HEK293 (cell line): ENCODE data around the gene VSTM4.

ENCODE experiments used
- CTCF ChIA-PET: fragments of 350-600 bp; formaldehyde crosslinking; extraction: SDS; loops from one replicate; lab custom pipeline; 2021; ENCODE audit warnings: antibody characterized with exemption; lab: Yijun Ruan, JAX
- POLR2A ChIA-PET: fragments of 300-600 bp; formaldehyde crosslinking; extraction: SDS; loops from one replicate; lab custom pipeline; 2020; ENCODE audit warnings: antibody characterized with exemption, inconsistent platforms; lab: Yijun Ruan, JAX
- H3K27ac ChIP-seq: fragments of 200-500 bp; sonication (Bioruptor generic); 2 replicates; pipeline ENCODE4 v1.5.1; 2014; ENCODE audit warnings: low read depth, low read length, control low read depth, inconsistent platforms; ENCODE audit errors: extremely low read depth
- H3K36me3 ChIP-seq, 2 experiments: fragments of 200-500 bp in 1 of 2; sonication (Bioruptor generic) in 1 of 2; 1 replicate in 1 of 2; 2 replicates in 1 of 2; pipeline ENCODE4 v1.5.1; 2014 to 2017; ENCODE audit warnings: inconsistent platforms in 2 of 2, low read length in 2 of 2; ENCODE audit not compliant: control insufficient read depth in 2 of 2, insufficient read depth in 1 of 2
- H3K4me1 ChIP-seq: fragments of 200-500 bp; sonication (Bioruptor generic); 2 replicates; pipeline ENCODE4 v1.5.1; 2014; ENCODE audit warnings: mild to moderate bottlenecking, low read length, inconsistent platforms; ENCODE audit not compliant: control insufficient read depth, insufficient read depth
- H3K4me3 ChIP-seq: 2 replicates; pipeline ENCODE4 v1.5.1; 2011; ENCODE audit warnings: low read depth, mild to moderate bottlenecking, control low read depth, low read length, moderate library complexity
- H3K9me3 ChIP-seq: fragments of 200-500 bp; sonication (Bioruptor generic); 2 replicates; pipeline ENCODE4 v1.5.1; 2014; ENCODE audit warnings: low read depth, low read length, inconsistent platforms; ENCODE audit not compliant: control insufficient read depth, insufficient read depth
- BCL11B ChIP-seq: fragments of 450-650 bp; formaldehyde crosslinking; IDR thresholded peaks from 2 replicates; pipeline ENCODE4 v1.5.1; 2016; ENCODE audit warnings: low read depth, missing biosample characterization, missing genetic modification characterization
- FEZF1 ChIP-seq: fragments of 450-650 bp; formaldehyde crosslinking; IDR thresholded peaks from 2 replicates; pipeline ENCODE4 v1.5.1; 2016; ENCODE audit warnings: missing biosample characterization, missing genetic modification characterization
- GFI1B ChIP-seq: fragments of 450-650 bp; formaldehyde crosslinking; IDR thresholded peaks from 2 replicates; pipeline ENCODE4 v1.5.1; 2016; ENCODE audit warnings: missing biosample characterization, missing genetic modification characterization
- GLIS2 ChIP-seq: fragments of 450-650 bp; formaldehyde crosslinking; IDR thresholded peaks from 2 replicates; pipeline ENCODE4 v1.5.1; 2016; ENCODE audit warnings: missing biosample characterization, missing genetic modification characterization
- MEIS1 ChIP-seq: sonication (generic); formaldehyde crosslinking; IDR thresholded peaks from 2 replicates; pipeline ENCODE4 v1.8.1; 2022; ENCODE audit warnings: missing genetic modification reagents, mild to moderate bottlenecking, borderline replicate concordance
- PRDM1 ChIP-seq: fragments of 450-650 bp; formaldehyde crosslinking; IDR thresholded peaks from 2 replicates; pipeline ENCODE4; 2016; ENCODE audit warnings: missing biosample characterization, missing genetic modification characterization
- SP2 ChIP-seq: fragments of 450-650 bp; formaldehyde crosslinking; IDR thresholded peaks from 2 replicates; pipeline ENCODE4 v1.5.1; 2016; ENCODE audit warnings: missing biosample characterization, missing genetic modification characterization
- ZEB2 ChIP-seq: fragments of 450-650 bp; formaldehyde crosslinking; IDR thresholded peaks from 2 replicates; pipeline ENCODE4 v1.5.1; 2016; ENCODE audit warnings: missing biosample characterization, missing genetic modification characterization
- ZFHX2 ChIP-seq: fragments of 450-650 bp; formaldehyde crosslinking; conservative IDR thresholded peaks from 2 replicates; pipeline ENCODE4 v1.5.1; 2016; ENCODE audit warnings: missing biosample characterization, missing genetic modification characterization
- ZFP41 ChIP-seq: fragments of 450-650 bp; formaldehyde crosslinking; IDR thresholded peaks from 2 replicates; pipeline ENCODE4 v1.5.1; 2016; ENCODE audit warnings: missing biosample characterization, missing genetic modification characterization, borderline replicate concordance
- ZNF133 ChIP-seq: fragments of 450-650 bp; formaldehyde crosslinking; IDR thresholded peaks from 2 replicates; pipeline ENCODE4 v1.5.1; 2016; ENCODE audit warnings: missing biosample characterization, missing genetic modification characterization
- ZNF140 ChIP-seq: fragments of 450-650 bp; formaldehyde crosslinking; IDR thresholded peaks from 2 replicates; pipeline ENCODE4 v1.5.1; 2016; ENCODE audit warnings: missing biosample characterization, missing genetic modification characterization
- ZNF16 ChIP-seq: fragments of 450-650 bp; formaldehyde crosslinking; IDR thresholded peaks from 2 replicates; pipeline ENCODE4 v1.5.1; 2016; ENCODE audit warnings: low read depth, missing biosample characterization, missing genetic modification characterization
- ZNF169 ChIP-seq: fragments of 450-650 bp; formaldehyde crosslinking; IDR thresholded peaks from 2 replicates; pipeline ENCODE4 v1.5.1; 2016; ENCODE audit warnings: missing biosample characterization, missing genetic modification characterization
- ZNF214 ChIP-seq: fragments of 450-650 bp; formaldehyde crosslinking; IDR thresholded peaks from 2 replicates; pipeline ENCODE4 v1.5.1; 2017; ENCODE audit warnings: missing biosample characterization, mild to moderate bottlenecking, missing genetic modification characterization, borderline replicate concordance
- ZNF221 ChIP-seq: fragments of 450-650 bp; formaldehyde crosslinking; IDR thresholded peaks from 2 replicates; pipeline ENCODE4 v1.5.1; 2017; ENCODE audit warnings: missing biosample characterization, missing genetic modification characterization, borderline replicate concordance
- ZNF37A ChIP-seq: fragments of 450-650 bp; IDR thresholded peaks from 2 replicates; pipeline ENCODE4 v1.5.1; 2018; ENCODE audit warnings: missing biosample characterization, missing genetic modification characterization
- ZNF391 ChIP-seq: fragments of 450-650 bp; formaldehyde crosslinking; IDR thresholded peaks from 2 replicates; pipeline ENCODE4 v1.5.1; 2016; ENCODE audit warnings: low read depth, missing biosample characterization, missing genetic modification characterization, borderline replicate concordance
- ZNF423 ChIP-seq: fragments of 450-650 bp; formaldehyde crosslinking; IDR thresholded peaks from 2 replicates; pipeline ENCODE4 v1.5.1; 2016; ENCODE audit warnings: missing biosample characterization, missing genetic modification characterization
- ZNF48 ChIP-seq: fragments of 450-650 bp; formaldehyde crosslinking; IDR thresholded peaks from 2 replicates; pipeline ENCODE4 v1.5.1; 2016; ENCODE audit warnings: missing biosample characterization, missing genetic modification characterization
- ZNF629 ChIP-seq: fragments of 450-650 bp; formaldehyde crosslinking; IDR thresholded peaks from 2 replicates; pipeline ENCODE4 v1.5.1; 2017; ENCODE audit warnings: missing biosample characterization, missing genetic modification characterization
- ZNF658 ChIP-seq: fragments of 450-650 bp; formaldehyde crosslinking; IDR thresholded peaks from 2 replicates; pipeline ENCODE4; 2016; ENCODE audit warnings: missing biosample characterization, missing genetic modification characterization
- ZNF664 ChIP-seq: fragments of 450-650 bp; formaldehyde crosslinking; IDR thresholded peaks from 2 replicates; pipeline ENCODE4 v1.5.1; 2016; ENCODE audit warnings: missing biosample characterization, missing genetic modification characterization
- ZNF692 ChIP-seq: fragments of 450-650 bp; formaldehyde crosslinking; IDR thresholded peaks from 2 replicates; pipeline ENCODE4 v1.5.1; 2016; ENCODE audit warnings: missing biosample characterization, missing genetic modification characterization
- ZNF701 ChIP-seq: fragments of 450-650 bp; formaldehyde crosslinking; IDR thresholded peaks from 2 replicates; pipeline ENCODE4 v1.5.1; 2016; ENCODE audit warnings: missing biosample characterization, missing genetic modification characterization
- ZNF768 ChIP-seq: fragments of 450-650 bp; formaldehyde crosslinking; IDR thresholded peaks from 2 replicates; pipeline ENCODE4 v1.5.1; 2018; ENCODE audit warnings: missing biosample characterization, mild to moderate bottlenecking, missing genetic modification characterization
- ZNF785 ChIP-seq: fragments of 450-650 bp; formaldehyde crosslinking; IDR thresholded peaks from 2 replicates; pipeline ENCODE4 v1.5.1; 2016; ENCODE audit warnings: missing biosample characterization, missing genetic modification characterization
- ZNF791 ChIP-seq: fragments of 450-650 bp; formaldehyde crosslinking; IDR thresholded peaks from 2 replicates; pipeline ENCODE4 v1.5.1; 2016; ENCODE audit warnings: missing biosample characterization, missing genetic modification characterization
- ZNF792 ChIP-seq: fragments of 450-650 bp; formaldehyde crosslinking; IDR thresholded peaks from 2 replicates; pipeline ENCODE4 v1.5.1; 2016; ENCODE audit warnings: missing biosample characterization, missing genetic modification characterization
- ZNF843 ChIP-seq: fragments of 450-650 bp; formaldehyde crosslinking; IDR thresholded peaks from 2 replicates; pipeline ENCODE4 v1.5.1; 2016; ENCODE audit warnings: missing biosample characterization, missing genetic modification characterization
- TF ChIP-seq, protein P1 (sequence below): fragments of 450-650 bp; formaldehyde crosslinking; IDR thresholded peaks from 2 replicates; pipeline ENCODE4; 2016; ENCODE audit warnings: missing biosample characterization, missing genetic modification characterization

VSTM4 gene

GRCh38 chr10:49074836-49075682, 40.3 kb downstream of the VSTM4 start:
- Histone ChIP-seq H3K27ac (no peak overlapping the region), H3K4me3 (no peak overlapping the region), H3K4me1 (no peaks in the 10 kb centered on the region), H3K36me3 (peaks cover 0 to 17% of the 10 kb centered on the region in 2 experiments; a peak in 1 of 3 replicates), H3K9me3 (no peaks in the 10 kb centered on the region)
- ChIA-PET POLR2A (no interaction called here), CTCF (no interaction called here)
- TF ChIP-seq BCL11B (tag by site-specific recombination) (no peak), ZFHX2 (tag by site-specific recombination) (no peak), ZNF658 (tag by site-specific recombination) (no peak), ZNF629 (no peak), ZNF48 (no peak), ZNF16 (no peak), ZNF214 (no peak), GLIS2 (no peak), MEIS1 (CRISPR knock-in tag) (no peak), ZNF701 (tag by site-specific recombination) (no peak), ZNF792 (tag by site-specific recombination) (no peak), ZNF169 (tag by site-specific recombination) (no peak), ZNF221 (tag by site-specific recombination) (no peak), FEZF1 (tag by site-specific recombination) (no peak), SP2 (tag by site-specific recombination) (no peak), ZNF391 (tag by site-specific recombination) (no peak), ZNF423 (tag by site-specific recombination) (no peak), PRDM1 (tag by site-specific recombination) (no peak)
- TF ChIP-seq, protein P1, sequence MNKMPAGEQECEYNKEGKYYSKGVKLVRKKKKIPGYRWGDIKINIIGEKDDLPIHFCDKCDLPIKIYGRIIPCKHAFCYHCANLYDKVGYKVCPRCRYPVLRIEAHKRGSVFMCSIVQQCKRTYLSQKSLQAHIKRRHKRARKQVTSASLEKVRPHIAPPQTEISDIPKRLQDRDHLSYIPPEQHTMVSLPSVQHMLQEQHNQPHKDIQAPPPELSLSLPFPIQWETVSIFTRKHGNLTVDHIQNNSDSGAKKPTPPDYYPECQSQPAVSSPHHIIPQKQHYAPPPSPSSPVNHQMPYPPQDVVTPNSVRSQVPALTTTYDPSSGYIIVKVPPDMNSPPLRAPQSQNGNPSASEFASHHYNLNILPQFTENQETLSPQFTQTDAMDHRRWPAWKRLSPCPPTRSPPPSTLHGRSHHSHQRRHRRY (tag by site-specific recombination) = no peak

DNA sequence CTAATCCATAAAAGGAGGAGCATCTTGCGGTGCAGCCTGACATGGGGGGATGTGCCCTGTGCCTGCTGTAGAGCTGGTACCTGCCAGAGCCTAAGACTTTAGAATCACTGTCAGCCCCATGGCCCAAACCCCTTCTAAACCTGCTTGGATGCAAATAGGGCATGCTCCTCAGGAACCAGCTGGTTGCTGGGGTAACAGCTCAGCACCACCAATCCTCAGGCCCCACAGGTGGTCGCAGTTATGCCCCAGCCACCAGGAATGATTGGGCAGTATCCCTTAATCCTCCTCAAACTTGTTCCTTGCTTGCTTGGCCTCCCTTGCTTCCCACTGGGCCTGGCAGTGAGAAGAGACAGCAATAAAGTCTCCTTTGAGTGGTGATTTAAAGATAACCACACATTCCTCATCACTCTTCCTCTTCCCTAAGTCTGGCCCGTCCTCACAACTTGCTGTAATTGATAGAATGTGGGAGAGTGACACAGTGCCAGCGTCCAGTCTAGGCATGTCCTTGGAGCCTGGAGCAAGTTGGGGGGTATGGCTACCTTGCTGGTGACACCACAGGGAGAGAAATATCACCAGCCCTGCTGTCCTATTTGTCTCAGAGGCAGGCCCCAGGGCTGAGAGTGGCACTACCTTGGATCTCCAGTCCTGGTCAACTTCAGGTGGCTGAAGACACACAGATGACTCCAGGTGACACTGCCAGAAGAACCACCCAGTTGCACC, 43.0 kb downstream of the VSTM4 start:
- CTCF ChIA-PET = no interaction called here
- POLR2A ChIA-PET = no interaction called here
- no peaks in the 10 kb centered on the region for H3K4me1 ChIP-seq
- H3K36me3 ChIP-seq = peaks cover 0 to 17% of the 10 kb centered on the region in 2 experiments; a peak in 1 of 3 replicates
- no peaks in the 10 kb centered on the region for H3K9me3 ChIP-seq
- H3K27ac ChIP-seq = no peak overlapping the region
- no peak for TF ChIP-seq ZNF664 (tag by site-specific recombination)
- H3K4me3 ChIP-seq = no peak overlapping the region

DNA sequence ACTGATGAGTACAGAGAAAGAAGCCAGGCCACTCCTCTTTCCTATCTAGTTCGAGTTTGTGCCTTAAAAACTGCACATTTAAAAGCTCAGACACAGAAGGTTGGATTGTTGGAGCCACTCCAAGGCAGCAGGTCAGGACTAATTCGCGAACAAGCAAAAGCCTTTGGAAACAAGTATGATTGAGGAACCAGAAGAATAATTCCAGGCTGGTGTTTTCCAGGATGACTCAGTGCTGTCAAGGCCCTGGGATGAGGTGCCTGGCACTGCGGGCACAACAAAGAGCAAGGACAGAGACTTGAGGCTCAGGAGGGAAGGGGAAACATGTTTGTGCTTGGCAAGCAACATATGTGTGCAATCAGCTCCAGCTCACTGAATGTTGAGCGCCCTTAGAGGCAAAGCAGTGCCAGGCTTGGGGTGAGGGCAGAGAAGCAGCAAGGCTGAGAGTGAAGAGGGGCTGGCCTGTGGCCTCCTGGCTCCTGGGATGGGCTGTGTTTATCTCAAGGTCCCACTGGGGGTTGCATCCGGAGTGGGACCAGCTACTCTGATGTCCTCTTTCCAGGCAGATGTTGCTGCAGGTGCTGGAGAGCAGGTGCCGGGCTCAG, 44.1 kb downstream of the VSTM4 start:
- CTCF ChIA-PET = interaction anchor here (0.6 to 0.7 kb wide), 2 partner anchors 62 to 415 kb away, joined by 3 read pairs; no protein-coding TSS in a partner anchor
- Histone ChIP-seq H3K4me1 (no peaks in the 10 kb centered on the region), H3K4me3 (no peak overlapping the region), H3K27ac (no peak overlapping the region), H3K36me3 (peaks cover 0 to 14% of the 10 kb centered on the region in 2 experiments; a peak in 1 of 3 replicates), H3K9me3 (no peaks in the 10 kb centered on the region)
- POLR2A ChIA-PET = no interaction called here
- TF ChIP-seq ZNF791 (no peak), ZNF37A (no peak), ZNF692 (tag by site-specific recombination) (no peak), ZNF785 (no peak), ZFP41 (tag by site-specific recombination) (no peak), GFI1B (tag by site-specific recombination) (no peak), ZEB2 (no peak), ZNF843 (tag by site-specific recombination) (no peak), ZNF133 (tag by site-specific recombination) (no peak), ZNF768 (tag by site-specific recombination) (no peak), ZNF140 (no peak), MEIS1 (CRISPR knock-in tag) (no peak)
